Activated naive CD4-positive, alpha-beta T cell treated with anti-CD3 and anti-CD28 coated beads for 36 hours (primary cell): Measurements from ENCODE around the gene KCP. TPM values are rescaled to one million over a fixed set of nuclear protein-coding genes. Genes with fewer than 3 reads are reported as not detected.

ENCODE experiments used
- CTCF ChIA-PET: fragments of 350-600 bp; sonication (Branson Sonifier 250); formaldehyde crosslinking; loops from one replicate; lab custom pipeline; 2021; ENCODE audit warnings: antibody characterized with exemption; lab: Charles Lee
- DNase-seq: peaks from one replicate; pipeline ENCODE4 v3.0.0-alpha.2; 2020
- H3K27ac Mint-ChIP-seq: one replicate; pipeline ENCODE4 v1.8.0; 2021; ENCODE audit warnings: mild to moderate bottlenecking, mixed read lengths
- H3K27me3 Mint-ChIP-seq: one replicate; pipeline ENCODE4 v1.8.0; 2021; ENCODE audit warnings: low read depth, mixed read lengths
- H3K36me3 Mint-ChIP-seq: one replicate; pipeline ENCODE4 v1.8.0; 2021; ENCODE audit warnings: low read depth, mixed read lengths
- H3K4me1 Mint-ChIP-seq: one replicate; pipeline ENCODE4 v1.8.0; 2021; ENCODE audit warnings: low read depth, mixed read lengths
- H3K4me3 Mint-ChIP-seq: one replicate; pipeline ENCODE4 v1.8.0; 2021; ENCODE audit warnings: mild to moderate bottlenecking, moderate library complexity, mixed read lengths
- H3K9me3 Mint-ChIP-seq: one replicate; pipeline ENCODE4 v1.8.0; 2021; ENCODE audit warnings: mixed read lengths
- intact Hi-C: fragments of 100-400 bp; cut with micrococcal nuclease; formaldehyde crosslinking; loops from one replicate; pipeline ENCODE4 v1.15.1; 2023
- total RNA-seq, 2 experiments: library from RNA; stranded (reverse); gene quantifications; one replicate each; pipeline ENCODE4 v1.2.3, GENCODE V29; 2021

The KCP gene
- total RNA-seq, 2 experiments from 2014 or later, result not detected

DNA sequence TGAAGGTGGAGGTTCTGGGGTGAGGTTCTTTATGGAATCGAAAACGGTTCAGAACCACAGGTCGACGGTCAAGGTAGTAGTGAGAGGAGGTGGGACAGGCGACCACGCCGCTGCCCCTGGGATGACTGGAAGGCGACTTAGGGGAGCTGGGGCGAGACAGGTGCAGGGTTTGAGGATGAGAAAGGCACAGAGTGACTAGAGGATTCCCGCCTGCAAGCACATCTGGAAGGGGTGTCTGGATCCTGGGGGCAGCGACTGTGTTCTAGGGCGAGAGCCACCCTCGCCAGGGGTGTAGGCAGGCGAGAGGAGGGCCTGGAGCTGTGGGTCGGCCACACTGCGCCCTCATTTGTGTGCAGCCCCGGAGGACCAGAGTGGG lies 26.8 kb upstream of the KCP start:
- no peaks in the 10 kb centered on the region for H3K9me3 Mint-ChIP-seq
- H3K27me3 Mint-ChIP-seq, result peaks cover 29% of the 10 kb centered on the region
- intact Hi-C loops, result no loop called here
- peak overlapping the region; percentile 64 for H3K4me3 Mint-ChIP-seq
- H3K4me1 Mint-ChIP-seq, result peaks cover 47% of the 10 kb centered on the region
- no peak for DNase-seq
- H3K36me3 Mint-ChIP-seq, result no peaks in the 10 kb centered on the region
- CTCF ChIA-PET, result no interaction called here
- no peak overlapping the region for H3K27ac Mint-ChIP-seq

DNA sequence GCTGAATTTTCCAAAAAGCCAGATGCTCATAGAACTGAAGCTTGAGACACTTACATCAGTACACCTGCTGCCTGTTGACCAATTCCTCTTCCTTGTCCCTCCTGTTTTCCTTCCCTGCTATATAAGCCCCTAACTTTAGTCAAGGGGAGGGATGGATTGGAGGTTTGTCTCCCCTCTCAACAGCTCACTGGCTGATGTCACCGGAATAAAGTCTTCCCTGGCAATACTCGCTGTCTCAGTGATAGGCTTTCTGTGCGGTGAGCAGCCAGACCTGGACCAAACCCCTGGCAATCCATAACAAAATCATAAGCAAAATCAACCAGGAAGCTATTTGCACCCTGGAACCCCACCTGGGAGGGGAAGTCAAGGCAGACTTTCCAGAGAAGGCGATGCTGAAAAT lies 26.3 kb upstream of the KCP start:
- peak overlapping the region; percentile 64 for H3K4me3 Mint-ChIP-seq
- CTCF ChIA-PET, result interaction anchor here (0.6 to 1.0 kb wide), 2 partner anchors 10 to 159 kb away, joined by 3 to 5 read pairs; no protein-coding TSS in a partner anchor
- peaks cover 29% of the 10 kb centered on the region for H3K27me3 Mint-ChIP-seq
- no peak overlapping the region for H3K27ac Mint-ChIP-seq
- no peaks in the 10 kb centered on the region for H3K9me3 Mint-ChIP-seq
- no peaks in the 10 kb centered on the region for H3K36me3 Mint-ChIP-seq
- DNase-seq, result no peak
- H3K4me1 Mint-ChIP-seq, result peaks cover 47% of the 10 kb centered on the region
- intact Hi-C loops, result no loop called here

DNA sequence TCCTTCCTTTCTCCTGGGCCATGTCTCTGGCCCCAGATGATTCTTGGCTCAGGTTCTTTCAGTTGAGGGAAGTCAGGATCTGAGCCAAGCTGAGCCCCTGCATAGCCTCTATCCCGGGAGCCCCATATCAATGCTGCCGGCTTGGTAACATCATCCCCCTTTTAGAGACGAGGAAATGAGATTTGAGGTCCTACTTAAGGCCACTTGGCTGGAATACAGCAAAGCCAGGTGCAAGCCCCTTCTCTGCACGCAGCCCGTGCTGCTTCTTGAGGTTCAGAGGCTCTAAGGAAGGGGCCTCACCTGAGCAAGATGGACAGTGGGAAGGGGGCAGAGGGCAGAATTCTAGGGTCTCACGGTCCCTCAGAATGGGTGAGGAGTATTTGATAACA lies 24.8 kb upstream of the KCP start:
- H3K4me1 Mint-ChIP-seq, result peaks cover 40% of the 10 kb centered on the region
- intact Hi-C loops, result no loop called here
- no peaks in the 10 kb centered on the region for H3K36me3 Mint-ChIP-seq
- no peaks in the 10 kb centered on the region for H3K9me3 Mint-ChIP-seq
- CTCF ChIA-PET, result no interaction called here
- no peak overlapping the region for H3K4me3 Mint-ChIP-seq
- H3K27ac Mint-ChIP-seq, result no peak overlapping the region
- H3K27me3 Mint-ChIP-seq, result peaks cover 22% of the 10 kb centered on the region
- no peak for DNase-seq

DNA sequence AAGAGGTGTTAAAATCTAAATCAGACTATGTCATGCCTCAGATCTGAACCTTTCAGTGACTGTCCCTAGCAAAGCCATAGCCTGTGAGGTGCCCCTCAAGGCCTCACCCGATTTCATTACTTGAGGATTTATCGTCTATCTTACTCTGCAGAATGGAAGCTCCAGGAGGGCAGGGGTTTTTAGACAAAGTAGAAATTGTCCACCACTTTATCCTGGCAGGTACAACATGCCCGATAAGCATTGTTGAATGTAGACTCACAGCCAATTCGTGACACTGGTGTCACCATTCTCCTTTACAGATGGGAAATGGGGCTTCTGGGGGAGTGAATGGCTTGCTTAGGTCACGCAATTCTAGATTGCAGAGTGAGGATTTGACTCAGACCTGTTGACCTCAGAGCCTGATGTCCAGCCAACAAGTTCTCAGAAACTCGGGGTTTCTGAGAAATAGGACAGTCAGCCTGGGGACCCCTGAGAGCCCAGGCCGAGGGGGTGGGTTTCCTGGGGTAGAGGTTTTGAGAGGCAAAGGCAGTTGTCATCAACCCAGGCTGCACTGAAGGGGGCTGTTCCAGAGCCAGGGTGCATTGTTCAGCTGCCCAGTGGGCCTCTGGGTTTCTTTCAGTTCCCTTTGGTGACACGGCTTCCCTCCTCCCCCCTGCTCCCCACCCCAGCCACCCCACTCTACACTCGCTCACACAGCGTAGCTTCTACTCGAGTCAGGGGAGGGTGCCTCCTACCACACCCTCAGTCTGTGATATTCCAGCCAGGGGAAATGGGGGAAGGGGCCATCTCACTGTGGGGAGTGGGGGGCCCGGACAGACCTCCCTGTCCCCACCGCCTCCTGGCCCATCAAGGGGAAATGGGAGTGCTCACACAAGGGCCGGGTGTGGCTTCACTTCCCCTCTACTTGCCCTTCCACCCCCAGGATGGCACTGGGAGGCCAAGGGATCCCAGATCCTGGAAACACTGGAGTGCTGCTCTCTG lies 24.1 kb upstream of the KCP start:
- CTCF ChIA-PET, result no interaction called here
- Mint-ChIP-seq H3K27ac (no peak overlapping the region), H3K4me3 (no peak overlapping the region), H3K4me1 (peaks cover 33% of the 10 kb centered on the region), H3K36me3 (no peaks in the 10 kb centered on the region), H3K9me3 (no peaks in the 10 kb centered on the region), H3K27me3 (peaks cover 18% of the 10 kb centered on the region)
- DNase-seq, result no peak
- intact Hi-C loops, result no loop called here

DNA sequence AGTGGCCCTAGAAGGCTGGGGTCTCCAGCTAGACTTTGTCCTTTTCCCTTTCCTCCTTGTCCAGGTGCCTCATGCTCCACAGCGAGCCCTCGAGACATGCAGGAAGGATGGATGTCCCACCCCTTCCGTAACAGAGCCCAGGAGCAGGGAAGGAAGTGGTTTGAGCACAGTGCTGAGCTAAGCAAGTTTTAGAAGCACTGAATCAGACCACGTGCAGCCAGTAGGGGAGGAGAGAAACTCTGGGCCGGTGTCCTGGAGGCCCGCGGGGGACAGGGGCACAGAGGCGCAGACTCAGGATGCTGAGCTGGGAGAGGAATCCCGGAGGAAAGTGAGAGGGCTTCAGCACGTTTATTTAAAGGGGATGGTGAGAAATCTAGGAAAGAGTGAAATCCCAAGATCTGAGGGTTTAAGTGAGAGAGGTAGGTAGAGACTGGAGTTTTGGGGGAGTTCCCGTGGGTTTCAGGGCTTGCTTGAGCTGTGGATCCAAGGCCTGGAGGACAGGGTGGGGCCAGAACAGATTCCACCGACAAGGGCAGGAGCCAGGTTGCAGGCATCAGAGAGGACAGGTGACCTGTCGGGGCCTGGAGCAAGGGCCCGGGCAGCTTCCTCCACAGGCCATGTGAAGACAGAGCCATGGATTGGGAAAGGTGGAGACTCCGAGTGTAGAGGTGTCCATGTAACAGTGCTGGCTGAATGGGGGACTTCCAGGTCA lies 22.8 kb upstream of the KCP start:
- H3K27me3 Mint-ChIP-seq, result peaks cover 12% of the 10 kb centered on the region
- no peaks in the 10 kb centered on the region for H3K36me3 Mint-ChIP-seq
- H3K9me3 Mint-ChIP-seq, result no peaks in the 10 kb centered on the region
- CTCF ChIA-PET, result interaction anchor here (0.6 to 0.8 kb wide), 2 partner anchors 50 to 69 kb away, joined by 3 read pairs; no protein-coding TSS in a partner anchor
- intact Hi-C loops, result no loop called here
- H3K4me3 Mint-ChIP-seq, result peak overlapping the region; percentile 57
- H3K4me1 Mint-ChIP-seq, result peaks cover 21% of the 10 kb centered on the region
- DNase-seq, result peak; percentile 71
- H3K27ac Mint-ChIP-seq, result peak overlapping the region; percentile 33

DNA sequence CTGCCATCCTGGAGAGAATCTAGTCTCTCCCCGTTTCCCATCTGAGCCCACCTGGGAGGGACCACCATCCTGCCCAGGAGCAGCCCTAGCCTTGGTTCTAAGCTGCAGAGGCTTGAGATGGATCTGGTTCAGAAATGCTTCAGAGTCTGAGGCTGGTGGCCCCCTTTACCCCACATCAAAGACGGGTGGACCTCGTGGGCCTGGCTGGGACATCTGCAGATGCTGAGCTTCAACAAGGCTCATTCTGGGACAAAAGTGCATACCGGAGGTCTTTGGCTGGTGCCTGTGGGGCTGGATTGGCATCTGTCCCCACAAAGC lies 22.3 kb upstream of the KCP start:
- no peak for DNase-seq
- H3K36me3 Mint-ChIP-seq, result no peaks in the 10 kb centered on the region

DNA sequence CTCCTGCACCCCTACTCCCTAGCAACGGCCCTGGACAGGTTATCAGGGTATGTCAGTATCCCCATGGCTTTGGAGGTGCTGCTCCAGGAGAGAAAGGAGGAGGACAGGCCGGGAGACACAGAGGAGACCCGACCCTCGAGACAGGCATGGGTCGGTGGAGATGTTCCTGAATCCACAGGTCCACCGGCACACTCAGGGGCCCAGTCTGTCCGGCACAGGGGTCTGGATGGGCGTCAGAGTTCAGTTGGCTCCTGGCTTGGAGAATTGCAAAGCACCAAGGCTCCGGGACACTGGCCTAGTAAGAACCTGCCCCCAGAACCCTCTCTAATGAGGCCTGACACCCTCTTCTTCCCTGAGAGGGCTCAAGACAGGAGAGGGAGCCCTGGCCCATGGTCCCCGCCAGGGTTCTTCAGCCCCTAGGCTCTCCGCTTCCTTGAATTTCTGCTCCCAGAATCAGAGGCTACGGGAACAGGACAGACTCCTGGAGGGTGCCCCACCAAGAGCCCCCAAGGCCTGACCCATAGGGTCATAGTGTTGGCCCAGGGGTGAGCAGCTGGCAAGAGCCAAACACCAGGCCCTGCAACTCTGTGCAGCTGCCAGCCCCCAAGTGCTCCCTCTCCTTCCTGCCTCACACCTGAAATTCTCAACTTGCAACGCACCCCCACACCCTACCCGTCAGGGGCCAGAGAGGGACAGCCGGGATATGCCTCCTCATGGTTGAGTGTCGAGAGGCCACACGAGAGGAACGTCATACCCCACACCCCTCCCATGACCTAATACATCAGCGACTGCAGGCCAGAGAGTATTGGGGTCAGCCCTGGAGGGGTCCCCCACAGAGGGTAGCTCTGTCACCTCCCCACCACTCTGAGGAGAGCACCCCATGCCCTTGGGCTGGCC lies 21.7 kb upstream of the KCP start:
- H3K27ac Mint-ChIP-seq, result no peak overlapping the region
- no peaks in the 10 kb centered on the region for H3K36me3 Mint-ChIP-seq
- no peaks in the 10 kb centered on the region for H3K9me3 Mint-ChIP-seq
- no peak overlapping the region for H3K4me3 Mint-ChIP-seq
- DNase-seq, result no peak
- CTCF ChIA-PET, result interaction anchor here (0.6 kb wide), 1 partner anchor 67 kb away, joined by 3 read pairs; no protein-coding TSS in a partner anchor
- H3K4me1 Mint-ChIP-seq, result peaks cover 18% of the 10 kb centered on the region
- intact Hi-C loops, result no loop called here
- H3K27me3 Mint-ChIP-seq, result peaks cover 7% of the 10 kb centered on the region

More for the DNA sequence above, 22.3 kb upstream of the KCP start:
- intact Hi-C loops, result no loop called here
- peak overlapping the region; percentile 57 for H3K4me3 Mint-ChIP-seq
- peaks cover 11% of the 10 kb centered on the region for H3K27me3 Mint-ChIP-seq
- peaks cover 20% of the 10 kb centered on the region for H3K4me1 Mint-ChIP-seq
- CTCF ChIA-PET, result interaction anchor here (0.6 to 0.8 kb wide), 2 partner anchors 50 to 68 kb away, joined by 3 read pairs; no protein-coding TSS in a partner anchor
- H3K27ac Mint-ChIP-seq, result no peak overlapping the region
- no peaks in the 10 kb centered on the region for H3K9me3 Mint-ChIP-seq

DNA sequence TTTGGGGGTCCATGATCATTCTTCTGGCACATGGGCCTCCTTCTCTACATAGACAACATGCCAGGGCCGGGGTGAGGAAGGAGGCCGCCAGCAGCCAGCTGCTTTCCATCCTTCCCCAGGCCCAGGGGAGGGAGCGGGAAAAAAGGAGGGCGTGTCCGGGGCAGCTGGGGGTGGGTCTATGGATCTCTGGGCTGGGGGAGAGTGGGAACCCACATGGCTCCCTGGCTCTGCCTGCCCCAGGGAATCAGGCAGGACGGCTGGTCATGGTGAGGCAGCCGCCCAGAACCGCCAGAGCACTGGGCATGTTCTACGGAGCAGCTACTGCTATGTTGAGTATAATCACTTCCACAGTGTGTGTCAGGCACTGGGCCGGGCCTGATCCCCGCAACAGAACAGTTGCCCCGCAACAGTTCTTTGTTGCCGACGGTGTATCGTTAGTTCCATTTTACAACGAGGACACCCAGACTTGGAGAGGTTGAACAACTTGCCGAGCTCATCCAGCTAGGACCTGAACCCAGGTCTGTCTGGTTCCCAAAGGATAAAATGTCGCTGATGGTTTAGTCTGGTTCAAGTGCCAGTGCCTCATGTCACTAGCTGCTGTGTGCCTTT lies 20.8 kb upstream of the KCP start:
- H3K36me3 Mint-ChIP-seq, result no peaks in the 10 kb centered on the region
- no peaks in the 10 kb centered on the region for H3K9me3 Mint-ChIP-seq
- no peak for DNase-seq
- no peak overlapping the region for H3K4me3 Mint-ChIP-seq
- intact Hi-C loops, result no loop called here
- CTCF ChIA-PET, result no interaction called here
- peaks cover 1% of the 10 kb centered on the region for H3K27me3 Mint-ChIP-seq
- H3K4me1 Mint-ChIP-seq, result peaks cover 14% of the 10 kb centered on the region
- no peak overlapping the region for H3K27ac Mint-ChIP-seq

DNA sequence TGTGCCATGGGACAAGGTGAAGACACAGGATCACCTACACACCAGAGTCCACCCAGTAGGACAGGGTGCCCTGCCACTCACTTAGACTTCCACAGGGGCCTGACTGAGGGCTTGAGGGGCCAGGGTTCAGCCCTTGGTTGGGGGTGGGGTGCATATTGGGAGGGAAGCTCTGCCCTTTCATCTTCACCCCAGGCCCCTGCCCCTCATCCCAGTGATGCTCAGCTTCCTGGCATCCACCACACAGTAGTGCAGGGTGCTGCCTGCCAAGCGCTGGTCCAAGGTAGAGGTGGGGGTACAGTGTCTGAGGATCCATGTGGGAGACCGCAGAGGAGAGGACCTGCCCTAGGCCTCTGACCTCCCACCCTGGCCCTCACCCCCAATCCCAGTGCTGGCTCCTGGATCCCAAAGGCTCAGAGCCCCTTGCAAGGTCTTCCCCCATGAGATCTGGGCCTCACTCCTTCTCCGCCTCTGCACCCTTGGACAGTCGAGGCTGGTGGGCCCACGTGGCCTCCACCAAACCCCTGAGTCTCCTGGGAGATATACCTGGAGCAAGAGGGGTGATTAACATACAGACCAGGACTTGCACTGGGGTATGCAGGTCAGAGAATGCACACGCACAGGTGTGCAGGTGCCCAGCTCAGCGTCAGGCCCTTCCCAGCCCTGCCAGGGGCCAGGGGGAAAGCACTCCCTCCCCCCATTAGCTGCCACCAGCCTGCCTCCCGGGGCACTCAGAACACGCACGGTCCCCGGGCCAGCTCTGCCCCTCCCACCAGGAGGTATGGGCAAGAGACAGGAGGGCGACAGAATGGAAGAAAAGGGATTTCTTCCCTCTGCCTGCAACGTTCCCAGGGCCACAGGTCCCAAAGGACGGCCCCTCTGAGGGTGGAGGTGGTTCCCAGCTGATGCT lies 18.6 kb upstream of the KCP start:
- H3K4me3 Mint-ChIP-seq, result no peak overlapping the region
- intact Hi-C loops, result no loop called here
- peaks cover 1% of the 10 kb centered on the region for H3K27me3 Mint-ChIP-seq
- no peaks in the 10 kb centered on the region for H3K36me3 Mint-ChIP-seq
- CTCF ChIA-PET, result interaction anchor here (0.6 to 1.4 kb wide), 2 partner anchors 45 to 206 kb away, joined by 3 to 4 read pairs; no protein-coding TSS in a partner anchor
- DNase-seq, result no peak
- no peaks in the 10 kb centered on the region for H3K9me3 Mint-ChIP-seq
- H3K4me1 Mint-ChIP-seq, result peaks cover 13% of the 10 kb centered on the region
- H3K27ac Mint-ChIP-seq, result no peak overlapping the region

DNA sequence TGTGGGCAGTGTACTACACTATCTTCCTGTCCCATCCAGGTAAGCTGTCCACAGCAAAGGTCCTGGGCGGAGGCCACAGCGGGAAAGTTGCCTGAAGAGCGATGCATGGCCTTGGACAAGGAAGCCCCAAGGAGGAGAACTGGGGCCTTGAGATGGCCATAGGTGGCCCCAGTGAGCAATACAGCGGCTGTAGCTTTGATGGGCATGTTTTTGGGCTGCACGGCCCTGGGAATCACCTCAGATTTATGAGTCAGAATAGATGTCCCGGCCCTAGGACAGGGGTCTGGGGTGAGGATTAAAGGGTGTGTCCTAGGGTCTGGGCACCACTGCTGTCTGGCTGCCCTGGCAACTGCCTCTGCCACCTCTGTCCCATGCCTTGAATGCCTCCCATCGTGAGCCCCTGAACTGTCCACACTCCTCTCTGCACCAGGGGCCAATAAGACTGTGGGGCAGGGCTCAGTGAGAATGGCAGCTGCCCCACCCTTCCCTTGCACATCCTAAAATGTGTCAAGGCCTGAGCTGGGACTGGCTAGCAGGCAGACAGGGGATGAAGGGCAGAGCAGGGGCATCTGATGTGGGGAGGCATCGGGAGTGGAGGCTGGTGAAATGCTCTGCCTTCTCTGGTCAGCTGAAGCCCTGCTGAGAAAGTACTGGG lies 17.8 kb upstream of the KCP start:
- intact Hi-C loops, result no loop called here
- DNase-seq, result no peak
- H3K4me1 Mint-ChIP-seq, result peaks cover 9% of the 10 kb centered on the region
- no peak overlapping the region for H3K27ac Mint-ChIP-seq
- CTCF ChIA-PET, result interaction anchor here (1.4 kb wide), 1 partner anchor 45 kb away, joined by 4 read pairs; no protein-coding TSS in a partner anchor
- peaks cover under 1% of the 10 kb centered on the region for H3K27me3 Mint-ChIP-seq
- H3K36me3 Mint-ChIP-seq, result no peaks in the 10 kb centered on the region
- H3K4me3 Mint-ChIP-seq, result no peak overlapping the region
- no peaks in the 10 kb centered on the region for H3K9me3 Mint-ChIP-seq
